Muscle layer of duodenum (tissue), 2 donors: Measurements from ENCODE around the gene C11orf68.
A peak's percentile ranks its signal among the peaks of the same experiment; 100 is the strongest.

Source experiments
- H3K27ac ChIP-seq: one replicate; pipeline ENCODE4 v1.7.0; 2013; ENCODE audit warnings: mild to moderate bottlenecking, low read length
- H3K27me3 ChIP-seq: one replicate; pipeline ENCODE4 v1.7.0; 2013; ENCODE audit warnings: low read depth, mild to moderate bottlenecking, control low read depth, low read length
- H3K36me3 ChIP-seq, 2 donors: one replicate each; pipeline ENCODE4 v1.7.0; 2013; ENCODE audit warnings: low read length in 2 of 2, control low read depth in 1 of 2, mild to moderate bottlenecking in 1 of 2; ENCODE audit not compliant: insufficient read depth in 2 of 2, control insufficient read depth in 1 of 2
- H3K4me1 ChIP-seq, 2 donors: one replicate each; pipeline ENCODE4 v1.7.0; 2013; ENCODE audit warnings: low read length in 2 of 2, mild to moderate bottlenecking in 2 of 2, control low read depth in 1 of 2, moderate library complexity in 1 of 2; ENCODE audit not compliant: insufficient read depth in 2 of 2, control insufficient read depth in 1 of 2
- H3K4me3 ChIP-seq, 2 donors: one replicate each; pipeline ENCODE4 v1.7.0; 2013; ENCODE audit warnings: low read length in 2 of 2, low read depth in 1 of 2, mild to moderate bottlenecking in 1 of 2
- H3K9me3 ChIP-seq, 2 donors: one replicate each; pipeline ENCODE4 v1.7.0; 2013; ENCODE audit warnings: low read length in 2 of 2, control low read depth in 1 of 2, mild to moderate bottlenecking in 1 of 2; ENCODE audit not compliant: control insufficient read depth in 1 of 2
- donor health status: healthy.

The C11orf68 gene

GRCh38 chr11:65873318-65874156, 45.3 kb downstream of the C11orf68 start:
- no peaks in the 10 kb centered on the region for H3K27me3 ChIP-seq
- H3K9me3 ChIP-seq, result no peaks in the 10 kb centered on the region
- peak overlapping the region; percentile 69 to 75 for H3K4me3 ChIP-seq
- H3K27ac ChIP-seq, result peak overlapping the region; percentile 70
- H3K36me3 ChIP-seq, result peaks cover 4 to 15% of the 10 kb centered on the region in 2 donors
- peaks cover 10 to 19% of the 10 kb centered on the region in 2 donors for H3K4me1 ChIP-seq

- Histone ChIP-seq H3K27me3 (no peaks in the 10 kb centered on the region), H3K27ac (peak within 1 kb of the TSS; percentile 70), H3K4me3 (peak within 1 kb of the TSS; percentile 69 to 75), H3K9me3 (no peaks in the 10 kb centered on the region), H3K4me1 (peaks cover 10 to 20% of the 10 kb centered on the region in 2 donors), H3K36me3 (peaks cover 9 to 21% of the 10 kb centered on the region in 2 donors)
These were observed 46.1 kb downstream of the C11orf68 start, which contains the start of gene EFEMP2 for GRCh38 chr11:65872586-65873317. TSS of gene EFEMP2 (minus strand) at chr11:65872800. CDS start at chr11:65872354, 446 bp downstream.

- peak overlapping the region; percentile 48 to 75 for H3K4me3 ChIP-seq
- peaks cover 10 to 26% of the 10 kb centered on the region in 2 donors for H3K4me1 ChIP-seq
These were observed 46.9 kb downstream of the C11orf68 start for GRCh38 chr11:65871811-65872548.

GRCh38 chr11:65870706-65871681, 47.9 kb downstream of the C11orf68 start:
- no peaks in the 10 kb centered on the region for H3K27me3 ChIP-seq
- peaks cover 11 to 35% of the 10 kb centered on the region in 2 donors for H3K36me3 ChIP-seq
- no peaks in the 10 kb centered on the region for H3K9me3 ChIP-seq
- peak overlapping the region; percentile 48 to 75 for H3K4me3 ChIP-seq
- peaks cover 10 to 26% of the 10 kb centered on the region in 2 donors for H3K4me1 ChIP-seq
- peak overlapping the region; percentile 54 for H3K27ac ChIP-seq

More at GRCh38 chr11:65871811-65872548, 46.9 kb downstream of the C11orf68 start:
- H3K36me3 ChIP-seq, result peaks cover 9 to 26% of the 10 kb centered on the region in 2 donors
- peak overlapping the region; percentile 54 for H3K27ac ChIP-seq
- H3K9me3 ChIP-seq, result no peaks in the 10 kb centered on the region
- H3K27me3 ChIP-seq, result no peaks in the 10 kb centered on the region

- peaks cover 14 to 42% of the 10 kb centered on the region in 2 donors for H3K36me3 ChIP-seq
- no peaks in the 10 kb centered on the region for H3K9me3 ChIP-seq
- peaks cover 10 to 26% of the 10 kb centered on the region in 2 donors for H3K4me1 ChIP-seq
- no peak overlapping the region for H3K4me3 ChIP-seq
- no peak overlapping the region for H3K27ac ChIP-seq
- H3K27me3 ChIP-seq, result no peaks in the 10 kb centered on the region
These were observed 48.6 kb downstream of the C11orf68 start for GRCh38 chr11:65870307-65870658.

GRCh38 chr11:65869643-65870306, 49.1 kb downstream of the C11orf68 start:
- H3K9me3 ChIP-seq, result no peaks in the 10 kb centered on the region
- no peaks in the 10 kb centered on the region for H3K27me3 ChIP-seq
- peaks cover 10 to 26% of the 10 kb centered on the region in 2 donors for H3K4me1 ChIP-seq
- H3K27ac ChIP-seq, result no peak overlapping the region
- no peak overlapping the region for H3K4me3 ChIP-seq
- H3K36me3 ChIP-seq, result peaks cover 14 to 47% of the 10 kb centered on the region in 2 donors

- no peaks in the 10 kb centered on the region for H3K27me3 ChIP-seq
- no peak overlapping the region for H3K4me3 ChIP-seq
- peaks cover 22 to 56% of the 10 kb centered on the region in 2 donors for H3K36me3 ChIP-seq
- no peaks in the 10 kb centered on the region for H3K9me3 ChIP-seq
- peaks cover 10 to 26% of the 10 kb centered on the region in 2 donors for H3K4me1 ChIP-seq
- H3K27ac ChIP-seq, result no peak overlapping the region
These were observed 50.0 kb downstream of the C11orf68 start for GRCh38 chr11:65868907-65869306.

GRCh38 chr11:65868076-65868667, 50.7 kb downstream of the C11orf68 start:
- Histone ChIP-seq H3K4me1 (peaks cover 10 to 28% of the 10 kb centered on the region in 2 donors), H3K36me3 (peaks cover 29 to 63% of the 10 kb centered on the region in 2 donors), H3K27ac (no peak overlapping the region)

GRCh38 chr11:65867284-65868071, 51.4 kb downstream of the C11orf68 start:
- H3K4me3 ChIP-seq, result no peak overlapping the region

More at GRCh38 chr11:65868076-65868667, 50.7 kb downstream of the C11orf68 start:
- Histone ChIP-seq H3K27me3 (no peaks in the 10 kb centered on the region), H3K9me3 (no peaks in the 10 kb centered on the region), H3K4me3 (no peak overlapping the region)

More at GRCh38 chr11:65867284-65868071, 51.4 kb downstream of the C11orf68 start:
- Histone ChIP-seq H3K27me3 (no peaks in the 10 kb centered on the region), H3K4me1 (peaks cover 10 to 34% of the 10 kb centered on the region in 2 donors), H3K27ac (no peak overlapping the region), H3K36me3 (peaks cover 29 to 70% of the 10 kb centered on the region in 2 donors), H3K9me3 (no peaks in the 10 kb centered on the region)
